Lung (tissue), 12 donors: ENCODE data around the gene SLC4A11. TPM values are rescaled to one million over a fixed set of nuclear protein-coding genes. Genes with fewer than 3 reads are reported as not detected.

Experiments
- ATAC-seq: fragments of 200-7000 bp; cut with Tn5 transposase; one replicate; pipeline ENCODE4 v1.9.1; 2020; ENCODE audit warnings: moderate number of reproducible peaks; ENCODE audit not compliant: insufficient read depth, low FRiP score
- DNase-seq, 3 donors: peaks; one replicate each; pipeline ENCODE4 v3.0.0-alpha.2; 2013 to 2017
- H3K27ac ChIP-seq, 2 donors: one replicate each; pipeline ENCODE4 v1.5.1; 2013; ENCODE audit warnings: mild to moderate bottlenecking in 2 of 2, moderate library complexity in 2 of 2, control low read depth in 1 of 2, inconsistent platforms in 1 of 2, low read depth in 1 of 2, low read length in 1 of 2
- H3K27me3 ChIP-seq, 3 donors: one replicate each; pipeline ENCODE4 v1.5.1; 2013; ENCODE audit warnings: low read length in 2 of 3; ENCODE audit not compliant: control insufficient read depth in 3 of 3, insufficient read depth in 3 of 3
- H3K36me3 ChIP-seq, 4 donors: one replicate each; pipeline ENCODE4 v1.5.1; 2013; ENCODE audit warnings: low read length in 4 of 4, mild to moderate bottlenecking in 1 of 4, moderate library complexity in 1 of 4; ENCODE audit not compliant: control insufficient read depth in 4 of 4, insufficient read depth in 4 of 4
- H3K4me1 ChIP-seq, 5 donors: one replicate each; pipeline ENCODE4 v1.5.1; 2013; ENCODE audit warnings: low read length in 5 of 5, mild to moderate bottlenecking in 2 of 5, moderate library complexity in 1 of 5; ENCODE audit not compliant: control insufficient read depth in 5 of 5, insufficient read depth in 5 of 5
- H3K4me3 ChIP-seq: one replicate; pipeline ENCODE4 v1.5.1; 2013; ENCODE audit warnings: mild to moderate bottlenecking, control low read depth, moderate library complexity
- H3K9ac ChIP-seq, 2 donors: one replicate each; pipeline ENCODE4 v1.5.1; 2013; ENCODE audit warnings: low read length in 2 of 2, control low read depth in 1 of 2; ENCODE audit not compliant: insufficient read depth in 1 of 2
- H3K9me3 ChIP-seq, 4 donors: one replicate each; pipeline ENCODE4 v1.5.1; 2013; ENCODE audit warnings: low read length in 3 of 4, mild to moderate bottlenecking in 1 of 4, moderate library complexity in 1 of 4; ENCODE audit not compliant: control insufficient read depth in 4 of 4, insufficient read depth in 3 of 4
- CTCF ChIP-seq: IDR thresholded peaks from 2 replicates; pipeline ENCODE4 v1.5.1; 2012; ENCODE audit warnings: mild to moderate bottlenecking; ENCODE audit errors: control extremely low read depth, extremely low read depth
- WGBS, 2 donors: extraction: QIAGEN DNeasy Blood & Tissue Kit; methylation state at CpG; one replicate each; pipeline ENCODE4 v1.1.7; 2013; 5-methylcytosine and 5-hydroxymethylcytosine counted together
- polyA plus RNA-seq, 2 donors: library from polyadenylated mRNA; stranded (reverse); fragments of 200-250 nt; gene quantifications; one replicate each; pipeline ENCODE4 v1.2.1, GENCODE V29; 2013
- total RNA-seq, 2 donors: library from RNA; depleted of rRNA in 1 of 2; stranded (reverse); fragments of >200 nt in 1 of 2; gene quantifications; one replicate each; pipeline ENCODE4 v1.2.1, GENCODE V29; 2014 to 2021
- donor health status: control.
- donor health status: control.
- donor health status: Bipolar disorder and iron deficiency.
- donor health status: healthy.
- donor health status: DM: yes; HTN: yes; CAD: no.

SLC4A11 gene
- total and polyA plus RNA-seq, 4 donors: 0.40 to 8.8 (median 4.7) TPM

DNA sequence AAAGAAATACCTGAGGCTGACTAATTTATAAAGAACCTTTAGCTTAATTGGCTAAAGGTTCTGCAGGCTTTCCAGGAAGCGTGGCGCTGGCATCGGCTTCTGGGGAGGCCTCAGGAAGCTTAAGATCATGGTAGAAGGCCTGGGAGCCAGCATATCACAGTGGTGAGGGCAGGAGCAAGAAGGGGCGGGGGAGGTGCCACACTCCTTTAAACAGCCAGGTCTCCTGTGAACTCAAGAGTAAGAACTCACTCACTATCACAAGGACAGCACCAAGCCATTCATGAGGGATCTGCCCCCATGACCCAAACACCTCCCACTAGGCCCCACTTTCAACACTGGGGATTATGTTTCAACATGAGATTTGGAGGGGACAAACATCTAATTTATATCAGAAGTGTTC lies 34.4 kb upstream of the SLC4A11 start:
- no peaks in the 10 kb centered on the region for H3K27me3 ChIP-seq
- no peak overlapping the region for H3K27ac ChIP-seq
- no peaks in the 10 kb centered on the region for H3K4me1 ChIP-seq
- H3K9me3 ChIP-seq: no peaks in the 10 kb centered on the region
- H3K9ac ChIP-seq: no peak overlapping the region
- H3K4me3 ChIP-seq: no peak overlapping the region
- TF ChIP-seq CTCF: no peak
- H3K36me3 ChIP-seq: peaks cover 12 to 49% (median 35%) of the 10 kb centered on the region in 4 donors
- ATAC-seq: no peak
- WGBS, 2 donors: 96 to 97% methylated on average over 4 of the region's 4 CpGs
- no peak for DNase-seq

DNA sequence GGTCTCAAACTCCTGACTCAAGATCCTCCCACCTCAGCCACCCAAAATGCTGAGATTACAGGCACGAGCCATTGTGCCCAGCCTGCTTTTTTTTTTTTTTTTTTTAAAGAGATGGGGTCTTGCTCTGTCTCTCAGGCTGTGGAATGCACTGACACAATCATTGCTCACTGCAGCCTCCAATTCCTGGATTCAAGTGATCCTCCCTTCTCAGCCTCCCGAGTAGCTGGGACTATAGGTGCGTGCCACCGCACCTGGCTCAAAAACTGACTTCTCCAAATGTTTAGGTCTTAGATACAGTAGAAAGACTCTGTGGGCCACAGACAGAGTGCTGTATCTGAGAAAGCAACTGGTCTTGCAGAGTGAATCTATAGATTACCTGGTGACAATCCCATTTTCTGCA lies 31.1 kb upstream of the SLC4A11 start:
- WGBS, 2 donors: 98 to 99% methylated on average over 4 of the region's 4 CpGs
- ATAC-seq (no peak), DNase-seq (no peak)
- H3K4me1 ChIP-seq: no peaks in the 10 kb centered on the region
- no peaks in the 10 kb centered on the region for H3K27me3 ChIP-seq
- H3K27ac ChIP-seq: no peak overlapping the region
- no peak overlapping the region for H3K9ac ChIP-seq
- no peaks in the 10 kb centered on the region for H3K9me3 ChIP-seq
- H3K4me3 ChIP-seq: no peak overlapping the region
- TF ChIP-seq CTCF: no peak
- peaks cover 13 to 30% (median 20%) of the 10 kb centered on the region in 4 donors for H3K36me3 ChIP-seq

GRCh38 chr20:3262566-3262965 lies 23.6 kb upstream of the SLC4A11 start:
- no peaks in the 10 kb centered on the region for H3K9me3 ChIP-seq
- no peaks in the 10 kb centered on the region for H3K27me3 ChIP-seq
- ATAC-seq: no peak
- no peak for TF ChIP-seq CTCF
- no peak overlapping the region for H3K4me3 ChIP-seq
- H3K9ac ChIP-seq: no peak overlapping the region
- no peaks in the 10 kb centered on the region for H3K4me1 ChIP-seq
- no peak for DNase-seq
- H3K36me3 ChIP-seq: peaks cover 13 to 29% (median 23%) of the 10 kb centered on the region in 4 donors
- H3K27ac ChIP-seq: no peak overlapping the region

GRCh38 chr20:3258429-3258828 lies 19.4 kb upstream of the SLC4A11 start:
- peaks cover 21 to 42% (median 31%) of the 10 kb centered on the region in 4 donors for H3K36me3 ChIP-seq
- no peaks in the 10 kb centered on the region for H3K27me3 ChIP-seq
- H3K9me3 ChIP-seq: peaks cover 0 to 3% (median 0%) of the 10 kb centered on the region in 4 donors
- no peak for TF ChIP-seq CTCF
- no peak overlapping the region for H3K27ac ChIP-seq
- H3K9ac ChIP-seq: no peak overlapping the region
- no peaks in the 10 kb centered on the region for H3K4me1 ChIP-seq
- DNase-seq (no peak), ATAC-seq (no peak)
- 90 to 93% methylated on average over 5 of the region's 5 CpGs for WGBS, 2 donors
- no peak overlapping the region for H3K4me3 ChIP-seq
